IPS DF 19.7 (cell line): ENCODE data around the gene TRIM52.
"Not testable (repeated sequence)": the region's sequence is repeated elsewhere in the genome, so short reads cannot be mapped to it uniquely, and the experiment has no call there.

Experiments used
- DNase-seq: peaks from one replicate; pipeline ENCODE4 v3.0.0-alpha.2; 2013; ENCODE audit warnings: low read depth, low spot score

The TRIM52 gene

GRCh38 chr5:181215997-181216989 is 44.6 kb downstream of the TRIM52 start:
- DNase-seq = no peak

- DNase-seq = not testable (repeated sequence)
Observed at GRCh38 chr5:181214249-181214648, 46.7 kb downstream of the TRIM52 start.

DNA sequence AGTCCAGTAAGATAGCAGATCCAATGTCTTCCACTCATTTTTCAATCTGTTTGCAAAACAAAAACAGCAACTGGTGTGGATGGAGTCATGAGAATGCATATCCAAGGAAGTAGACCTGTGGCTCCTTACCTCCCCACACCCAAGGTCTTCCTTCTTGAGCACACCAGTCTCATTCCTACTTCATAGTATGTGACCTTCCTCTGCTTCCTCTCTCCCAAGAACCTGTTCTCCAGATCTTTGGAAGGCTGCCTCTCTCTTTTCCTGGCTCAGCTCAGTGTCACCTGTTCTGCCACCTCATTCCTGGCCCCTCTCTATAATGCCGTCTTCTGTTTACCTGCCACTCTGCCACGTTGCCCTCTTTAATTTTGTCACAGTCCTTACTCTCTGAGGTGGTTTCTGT is 48.0 kb downstream of the TRIM52 start:
- no peak for DNase-seq

DNA sequence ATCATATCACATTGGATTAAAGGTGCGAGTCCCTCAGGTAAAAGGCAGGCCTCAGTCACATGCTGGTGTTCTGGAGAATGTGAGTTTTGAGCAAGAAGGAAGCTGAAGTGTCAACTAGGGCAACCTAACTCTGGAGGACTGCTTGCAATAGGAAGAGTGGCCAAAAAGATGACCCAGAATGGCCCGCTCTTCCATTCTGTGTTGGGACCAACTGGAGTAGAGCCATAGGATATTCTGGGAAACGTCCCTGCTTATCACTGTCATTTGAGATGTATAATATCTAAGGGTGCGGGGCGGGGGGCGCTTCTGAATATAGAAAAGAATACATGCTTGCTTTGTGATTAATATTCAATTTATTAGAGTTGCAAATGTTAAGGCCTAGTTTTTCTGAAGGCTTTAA is 48.9 kb downstream of the TRIM52 start:
- DNase-seq = no peak

DNA sequence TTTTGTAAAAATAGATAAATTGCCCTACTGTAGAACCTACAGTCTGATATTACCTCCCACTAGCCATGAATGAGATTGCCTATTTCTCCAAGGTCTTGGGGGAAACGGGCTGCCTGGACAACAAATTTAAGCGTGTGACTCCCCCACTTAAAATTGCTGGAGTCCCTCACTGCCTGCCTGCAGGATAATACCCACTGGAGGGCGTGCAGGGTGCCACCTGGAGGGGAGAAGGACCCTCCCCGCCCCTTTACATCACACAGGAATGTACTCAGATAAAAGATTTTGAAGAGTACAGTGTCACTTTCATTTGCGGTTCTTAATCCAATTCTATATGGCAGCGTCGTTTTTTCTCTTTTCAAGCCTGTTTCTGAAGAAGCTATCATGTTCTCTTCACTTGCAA is 49.7 kb downstream of the TRIM52 start:
- DNase-seq = no peak

GRCh38 chr5:181210698-181211097 is 50.2 kb downstream of the TRIM52 start:
- not testable (repeated sequence) for DNase-seq

- DNase-seq = not testable (repeated sequence)
Observed at GRCh38 chr5:181210148-181210547, 50.8 kb downstream of the TRIM52 start.

GRCh38 chr5:181209006-181209405 is 51.9 kb downstream of the TRIM52 start:
- DNase-seq = not testable (repeated sequence)

DNA sequence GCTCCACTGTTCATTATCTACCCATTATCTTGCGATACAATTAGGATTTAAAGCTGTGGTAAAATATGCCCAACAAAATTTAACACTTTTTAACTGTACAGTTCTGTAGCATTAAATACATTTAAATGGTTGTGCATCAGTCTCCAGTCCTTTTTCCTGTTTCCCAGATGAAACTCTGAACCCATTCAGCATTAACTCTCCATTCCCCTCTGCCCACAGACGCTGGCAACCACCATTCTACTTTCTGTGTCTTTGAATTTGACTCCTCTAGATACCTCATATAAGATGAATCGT is 53.0 kb downstream of the TRIM52 start:
- DNase-seq = no peak

- no peak for DNase-seq
Observed at GRCh38 chr5:181207214-181207959, 53.6 kb downstream of the TRIM52 start.

DNA sequence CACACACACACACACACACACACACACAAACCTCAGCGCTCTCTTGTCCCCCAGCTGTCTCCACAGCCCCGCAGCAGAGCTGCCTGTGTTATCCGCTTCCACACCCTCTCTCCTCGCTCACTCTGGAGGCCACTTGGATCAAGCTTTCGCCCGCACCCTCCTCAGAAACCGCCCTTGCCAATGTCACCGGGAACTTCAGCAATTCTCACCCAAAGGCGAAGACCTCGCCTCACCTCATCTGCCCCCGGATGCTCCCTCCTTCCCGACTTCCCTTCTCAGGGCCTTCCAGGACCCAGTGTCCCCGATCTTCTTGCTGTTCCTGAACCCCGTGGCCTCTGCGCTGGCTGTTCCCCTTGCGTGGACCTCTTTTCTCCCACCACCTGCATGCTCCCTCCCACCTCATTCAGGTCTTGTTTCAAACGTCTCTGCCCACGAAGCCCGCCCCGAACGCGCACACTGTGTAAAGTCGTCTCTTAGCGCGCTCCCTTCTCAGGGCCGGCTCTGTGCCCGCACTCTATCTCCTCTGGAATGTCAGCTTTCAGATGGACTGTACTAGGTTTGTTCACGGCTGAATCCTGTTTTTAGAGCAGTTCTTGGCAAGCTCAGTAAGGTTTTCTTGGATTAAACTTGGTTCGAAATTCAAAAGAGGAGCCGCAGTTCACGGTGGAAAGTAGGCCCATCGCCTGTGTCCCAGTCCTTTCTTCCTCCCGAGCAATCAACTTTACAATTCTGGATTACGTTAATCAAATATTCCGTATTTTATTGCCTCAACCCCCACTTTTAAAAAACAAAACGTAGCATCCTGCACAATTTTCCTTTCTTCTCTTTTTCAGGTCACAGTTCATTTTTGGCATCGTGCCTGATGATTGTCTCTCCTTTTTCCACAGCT is 54.9 kb downstream of the TRIM52 start:
- DNase-seq = no peak
